ENCODE measurements around the gene PRMT3. TPM values are rescaled to one million over a fixed set of nuclear protein-coding genes. Genes with fewer than 3 reads are reported as not detected.

PRMT3 gene
- total RNA-seq, 1 experiment from 2014 or later = 22.6 TPM

GRCh38 chr11:20357150-20357549 lies 30.4 kb upstream of the PRMT3 start:
- H3K14ac ChIP-seq (ENCODE audit: insufficient read depth, low read length) = no peak overlapping the region
- no peaks in the 10 kb centered on the region for H3K9me3 Mint-ChIP-seq
- H4K5ac ChIP-seq (ENCODE audit: insufficient read length, low read depth, low read length) = no peak overlapping the region
- DNase-seq = no peak
- no peaks in the 10 kb centered on the region for H3K23me2 ChIP-seq (ENCODE audit: insufficient read length, low read depth, low read length, poor library complexity, severe bottlenecking)
- H3K23ac ChIP-seq (ENCODE audit: insufficient read length, low read depth, low read length) = no peak overlapping the region
- H2BK5ac ChIP-seq (ENCODE audit: insufficient read length, low read length) = no peak overlapping the region
- H4K8ac ChIP-seq (replicated peaks; ENCODE audit: insufficient read length, low read depth, low read length) = no peak overlapping the region
- H2AFZ ChIP-seq (ENCODE audit: low read length) = no peak overlapping the region
- no peak overlapping the region for H3K4me2 ChIP-seq (ENCODE audit: insufficient read depth, insufficient read length, low read length)
- H4K91ac ChIP-seq (ENCODE audit: insufficient read length, low read depth, low read length) = no peak overlapping the region
- no peak overlapping the region for H3K4me3 Mint-ChIP-seq
- no peaks in the 10 kb centered on the region for H3K4me1 ChIP-seq (ENCODE audit: insufficient read depth, low read length)
- H3T11ph ChIP-seq (ENCODE audit: low read length) = no peak overlapping the region
- H3K27me3 ChIP-seq (ENCODE audit: insufficient read depth, low read length) = no peaks in the 10 kb centered on the region
- no peak overlapping the region for H2BK15ac ChIP-seq (ENCODE audit: low read depth, low read length)
- H3K4me1 Mint-ChIP-seq = no peaks in the 10 kb centered on the region; a peak in 1 of 4 replicates
- no peak for TF ChIP-seq CTCF (conservative IDR thresholded peaks at IDR 0.05)
- no peak overlapping the region for H3K9ac ChIP-seq (ENCODE audit: extremely low read depth, insufficient read length, low read length)
- H3K27me3 Mint-ChIP-seq (ENCODE audit: low read depth) = peaks cover 17% of the 10 kb centered on the region
- no peak overlapping the region for H2BK12ac ChIP-seq (ENCODE audit: insufficient read length, low read depth, low read length)
- no peak overlapping the region for H3K56ac ChIP-seq (ENCODE audit: insufficient read length, low read depth, low read length)
- H2BK20ac ChIP-seq (ENCODE audit: low read depth, low read length, poor library complexity, severe bottlenecking) = no peak overlapping the region
- no peak overlapping the region for H3K27ac Mint-ChIP-seq
- no peak overlapping the region for H3K4ac ChIP-seq (ENCODE audit: low read depth, low read length)
- no peaks in the 10 kb centered on the region for H3K79me1 ChIP-seq (ENCODE audit: insufficient read depth, low read depth, low read length, poor library complexity, severe bottlenecking)
- no peak overlapping the region for H2AK5ac ChIP-seq (ENCODE audit: insufficient read length, low read length)
- no peak overlapping the region for H3K27ac ChIP-seq (ENCODE audit: insufficient read length, low read depth, low read length)
- H3K79me2 ChIP-seq (ENCODE audit: insufficient read depth, low read length) = no peaks in the 10 kb centered on the region
- H3K36me3 Mint-ChIP-seq (ENCODE audit: insufficient read depth in 1 of 3, low read depth in 3 of 3) = no peaks in the 10 kb centered on the region
- no peak overlapping the region for H2BK120ac ChIP-seq (ENCODE audit: low read depth, low read length, poor library complexity, severe bottlenecking)
- no peaks in the 10 kb centered on the region for H3K9me3 ChIP-seq (ENCODE audit: control insufficient read depth, low read depth, low read length)
- H3K18ac ChIP-seq (ENCODE audit: insufficient read length, low read depth, low read length) = no peak overlapping the region
- WGBS (ENCODE audit: extremely low coverage, insufficient read length, low lambda C conversion rate) = no CpG with 5 or more reads among the region's 1 CpG
- no peaks in the 10 kb centered on the region for H4K20me1 ChIP-seq (ENCODE audit: control insufficient read depth, insufficient read depth, insufficient read length)
